ENCODE results near the gene MACROD2.
"Not testable (repeated sequence)": the region's sequence is repeated elsewhere in the genome, so short reads cannot be mapped to it uniquely, and the experiment has no call there.

Gene MACROD2

DNA sequence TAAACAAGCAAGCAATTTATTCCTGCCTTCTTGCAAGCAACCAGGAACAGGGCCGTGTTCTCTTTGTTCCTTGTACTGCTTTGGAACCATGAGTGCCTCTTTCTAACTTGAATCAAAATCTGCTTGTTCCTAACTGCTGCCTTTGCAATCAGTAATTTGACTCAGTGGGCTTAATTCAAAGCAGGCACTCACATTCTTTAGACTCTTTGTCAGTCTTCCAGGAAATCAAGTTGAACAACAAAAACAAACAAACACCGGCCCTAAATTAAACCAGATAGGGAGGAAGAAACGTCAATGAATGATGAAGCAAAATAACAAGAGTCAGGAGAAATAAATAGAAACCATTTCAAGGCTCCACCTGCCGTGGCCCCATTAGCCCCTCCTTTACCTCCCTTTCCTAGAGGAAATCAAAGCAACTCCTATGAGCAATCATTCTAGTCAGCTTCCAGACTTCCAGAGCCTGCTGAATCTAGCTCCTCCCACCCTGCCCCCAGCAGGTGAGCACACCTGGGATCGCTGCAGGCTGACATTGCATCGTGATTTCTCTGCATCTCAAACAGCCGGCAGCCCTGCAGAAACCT is 924.3 kb downstream of the MACROD2 start:
- TF ChIP-seq, protein P1, sequence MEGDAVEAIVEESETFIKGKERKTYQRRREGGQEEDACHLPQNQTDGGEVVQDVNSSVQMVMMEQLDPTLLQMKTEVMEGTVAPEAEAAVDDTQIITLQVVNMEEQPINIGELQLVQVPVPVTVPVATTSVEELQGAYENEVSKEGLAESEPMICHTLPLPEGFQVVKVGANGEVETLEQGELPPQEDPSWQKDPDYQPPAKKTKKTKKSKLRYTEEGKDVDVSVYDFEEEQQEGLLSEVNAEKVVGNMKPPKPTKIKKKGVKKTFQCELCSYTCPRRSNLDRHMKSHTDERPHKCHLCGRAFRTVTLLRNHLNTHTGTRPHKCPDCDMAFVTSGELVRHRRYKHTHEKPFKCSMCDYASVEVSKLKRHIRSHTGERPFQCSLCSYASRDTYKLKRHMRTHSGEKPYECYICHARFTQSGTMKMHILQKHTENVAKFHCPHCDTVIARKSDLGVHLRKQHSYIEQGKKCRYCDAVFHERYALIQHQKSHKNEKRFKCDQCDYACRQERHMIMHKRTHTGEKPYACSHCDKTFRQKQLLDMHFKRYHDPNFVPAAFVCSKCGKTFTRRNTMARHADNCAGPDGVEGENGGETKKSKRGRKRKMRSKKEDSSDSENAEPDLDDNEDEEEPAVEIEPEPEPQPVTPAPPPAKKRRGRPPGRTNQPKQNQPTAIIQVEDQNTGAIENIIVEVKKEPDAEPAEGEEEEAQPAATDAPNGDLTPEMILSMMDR (IDR thresholded peaks at IDR 0.05; ENCODE audit: insufficient read depth, low read depth, low read length, missing control alignments), result no peak
- H3K4me3 ChIP-seq (ENCODE audit: low read depth, low read length), result no peak overlapping the region
- no peak for DNase-seq (ENCODE audit: low read depth)

DNA sequence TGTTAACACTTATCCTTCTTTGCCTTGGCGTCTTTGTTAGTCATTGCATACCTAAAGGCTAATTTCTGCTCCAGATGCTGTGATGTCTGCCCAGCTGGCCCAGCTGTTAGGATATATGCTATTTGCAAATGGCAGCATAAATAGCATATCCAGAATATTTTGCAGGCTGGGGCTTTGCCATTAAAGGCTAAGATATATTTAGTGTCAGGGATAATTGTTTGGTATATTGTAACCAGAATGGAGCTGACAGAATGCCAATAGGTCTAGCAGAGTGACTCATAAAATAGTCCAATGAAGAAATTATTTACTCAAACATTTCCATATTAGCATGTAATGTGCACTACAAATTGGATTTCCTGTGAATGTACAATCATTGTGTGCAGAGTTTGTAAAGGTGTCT is 926.2 kb downstream of the MACROD2 start:
- TF ChIP-seq, protein P1 (IDR thresholded peaks at IDR 0.05; ENCODE audit: insufficient read depth, low read depth, low read length, missing control alignments), result no peak
- no peak for DNase-seq (ENCODE audit: low read depth)
- H3K4me3 ChIP-seq (ENCODE audit: low read depth, low read length), result no peak overlapping the region

DNA sequence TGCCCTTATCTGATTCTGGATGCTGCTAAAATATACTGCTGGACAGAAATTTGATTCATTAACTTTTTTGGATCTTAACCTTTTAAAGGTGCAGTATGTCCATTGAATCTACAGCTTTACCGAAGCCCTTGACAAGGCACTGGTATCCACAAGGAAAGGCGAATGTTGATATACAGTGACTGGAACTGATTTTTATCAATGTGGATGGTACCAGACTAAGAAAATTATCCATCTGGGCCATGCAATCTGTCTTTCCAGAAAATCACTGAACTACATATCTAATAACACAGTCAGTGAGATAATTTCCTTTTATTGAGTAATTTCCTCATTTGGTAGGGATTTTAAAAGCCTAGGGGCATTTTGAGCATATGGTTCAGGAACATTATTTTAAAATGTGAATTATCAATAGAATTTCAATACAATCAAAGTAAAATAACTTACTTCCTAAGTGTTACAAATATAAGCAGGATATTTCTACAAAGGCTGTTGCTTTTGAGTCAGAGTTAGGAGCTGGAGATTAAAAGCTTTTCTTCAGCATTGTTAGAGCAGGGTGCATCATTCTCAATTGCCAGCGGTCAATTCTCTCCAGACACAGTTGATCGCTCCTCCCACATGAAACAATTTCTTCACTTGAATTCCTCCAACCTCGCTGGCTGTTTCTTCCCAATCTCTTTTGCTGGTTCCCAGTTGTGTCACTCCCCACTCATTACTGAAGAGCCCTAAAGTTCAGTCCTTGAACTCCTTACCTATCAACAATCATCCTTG is 927.4 kb downstream of the MACROD2 start:
- H3K4me3 ChIP-seq (ENCODE audit: low read depth, low read length), result no peak overlapping the region
- DNase-seq (ENCODE audit: low read depth), result no peak
- TF ChIP-seq, protein P1 (IDR thresholded peaks at IDR 0.05; ENCODE audit: insufficient read depth, low read depth, low read length, missing control alignments), result no peak

DNA sequence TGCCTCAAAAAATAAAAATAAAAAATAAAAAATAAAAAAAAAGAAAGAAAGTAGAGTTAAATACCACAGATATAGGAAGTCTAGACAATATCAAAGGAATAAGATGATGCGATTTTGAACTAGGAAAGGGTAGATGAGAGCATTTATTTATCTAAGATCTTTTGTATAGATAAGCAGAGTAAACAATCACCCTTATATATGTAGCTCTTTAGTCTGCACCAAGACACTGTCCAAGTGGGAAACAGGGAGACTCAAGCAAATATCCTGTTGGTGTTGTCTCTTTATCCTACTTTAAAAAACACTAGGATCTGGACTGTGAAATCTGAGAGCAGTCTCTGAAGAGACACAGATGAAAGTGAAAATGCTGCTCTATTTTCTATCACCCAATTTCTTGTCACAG is 929.1 kb downstream of the MACROD2 start:
- TF ChIP-seq, protein P1 (IDR thresholded peaks at IDR 0.05; ENCODE audit: insufficient read depth, low read depth, low read length, missing control alignments), result no peak
- DNase-seq (ENCODE audit: low read depth), result no peak
- no peak overlapping the region for H3K4me3 ChIP-seq (ENCODE audit: low read depth, low read length)

DNA sequence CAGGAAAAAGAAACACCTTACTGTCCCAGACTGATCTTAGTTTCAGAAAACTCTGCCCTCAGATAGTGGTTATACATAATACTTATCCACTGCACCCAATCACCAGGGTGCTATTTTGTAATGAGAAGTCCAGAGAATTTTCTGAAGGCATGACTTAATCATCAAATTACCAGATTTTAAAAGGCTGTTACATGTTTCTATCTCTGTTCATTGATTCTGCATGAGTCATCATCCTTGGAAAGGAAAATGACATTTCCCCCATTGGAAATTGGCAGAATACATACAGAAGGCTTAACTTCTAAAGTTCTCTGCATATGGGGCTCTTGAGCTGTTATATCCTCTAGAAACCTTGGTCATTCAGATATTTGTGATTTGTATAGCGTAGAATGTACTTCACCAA is 930.0 kb downstream of the MACROD2 start:
- TF ChIP-seq, protein P1 (IDR thresholded peaks at IDR 0.05; ENCODE audit: insufficient read depth, low read depth, low read length, missing control alignments), result no peak
- DNase-seq (ENCODE audit: low read depth), result no peak
- H3K4me3 ChIP-seq (ENCODE audit: low read depth, low read length), result no peak overlapping the region

DNA sequence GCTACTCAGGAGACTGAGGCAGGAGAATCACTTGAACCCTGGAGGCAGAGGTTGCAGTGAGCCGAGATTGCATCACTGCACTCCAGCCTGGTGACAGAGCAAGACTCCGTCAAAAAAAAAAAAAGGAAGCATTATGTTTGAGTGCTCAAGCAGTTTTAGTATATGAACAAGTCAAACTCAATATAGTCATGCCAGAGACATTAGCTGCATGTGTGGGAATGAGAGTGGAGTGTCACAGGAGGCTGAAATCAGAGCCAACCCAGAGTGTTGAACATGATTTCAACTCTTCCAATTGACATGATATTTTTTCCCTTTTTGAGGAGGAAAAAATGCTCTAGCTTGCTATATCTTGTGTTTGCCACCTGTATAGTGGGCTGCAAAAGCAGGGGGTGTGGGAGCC is 931.1 kb downstream of the MACROD2 start:
- H3K4me3 ChIP-seq (ENCODE audit: low read depth, low read length); DNase-seq (ENCODE audit: low read depth): not testable (repeated sequence)

DNA sequence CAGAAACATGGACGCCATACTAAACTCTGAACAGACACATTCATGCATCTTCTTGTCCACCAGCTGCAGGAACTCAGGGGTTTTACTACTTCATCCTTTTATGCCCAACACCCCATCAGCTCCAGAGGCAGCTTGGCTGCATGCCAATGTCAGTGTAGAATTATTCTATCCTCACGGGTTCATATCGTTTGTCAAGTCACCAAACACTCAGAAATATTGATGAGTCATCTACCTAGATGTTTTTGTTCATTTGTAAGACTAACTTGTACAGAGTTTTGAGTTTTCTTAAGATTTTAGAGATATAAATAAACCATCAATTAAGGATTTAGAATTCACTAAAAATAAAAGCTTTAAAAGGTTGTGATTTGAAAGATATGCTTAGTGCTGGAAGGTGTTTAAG is 932.8 kb downstream of the MACROD2 start:
- no peak overlapping the region for H3K4me3 ChIP-seq (ENCODE audit: low read depth, low read length)

More for the DNA sequence above, 932.8 kb downstream of the MACROD2 start:
- DNase-seq (ENCODE audit: low read depth), result no peak
- TF ChIP-seq, protein P1 (IDR thresholded peaks at IDR 0.05; ENCODE audit: insufficient read depth, low read depth, low read length, missing control alignments), result no peak
